ENCODE results near the gene CR1. TPM values are rescaled to one million over a fixed set of nuclear protein-coding genes. Genes with fewer than 3 reads are reported as not detected.

The CR1 gene
- total RNA-seq, 2 experiments from 2014 or later: not detected

GRCh38 chr1:207516729-207517128, 20.8 kb downstream of the CR1 start:
- H3K4me2 ChIP-seq (ENCODE audit: low read length): no peak overlapping the region
- no TSS peak for BruUV-seq (replicated peaks)
- no peaks in the 10 kb centered on the region for H3K36me3 ChIP-seq (ENCODE audit: insufficient read depth, low read length)
- CTCF ChIA-PET (ENCODE audit: unreplicated experiment): no interaction called here
- no peaks in the 10 kb centered on the region for H3K9me2 ChIP-seq (ENCODE audit: insufficient read depth, low read length)
- no peak overlapping the region for H2AFZ ChIP-seq (ENCODE audit: low read length)
- POLR2A ChIA-PET: no interaction called here
- H3K9me3 ChIP-seq (ENCODE audit: low read length): no peaks in the 10 kb centered on the region
- H4K20me1 ChIP-seq (ENCODE audit: insufficient read depth, low read length): no peaks in the 10 kb centered on the region
- H3K4me3 ChIP-seq (ENCODE audit: low read depth, low read length, poor library complexity, severe bottlenecking): no peak overlapping the region
- TF ChIP-seq EZH2phosphoT487 (IDR thresholded peaks at IDR 0.05; ENCODE audit: borderline replicate concordance, low read depth, low read length) (no peak), CTCF (conservative IDR thresholded peaks at IDR 0.05; ENCODE audit: low read length) (no peak)
- DNase-seq (ENCODE audit: low spot score): no peak
- no peaks in the 10 kb centered on the region for H3K79me2 ChIP-seq (ENCODE audit: insufficient read depth, low read depth, low read length)
- intact Hi-C loops (cut with micrococcal nuclease; ENCODE audit: unreplicated experiment): no loop called here
- H3K4me1 ChIP-seq (ENCODE audit: insufficient read depth, low read length, poor library complexity, severe bottlenecking): no peaks in the 10 kb centered on the region
- H3K27ac ChIP-seq (ENCODE audit: low read depth, low read length, poor library complexity, severe bottlenecking): no peak overlapping the region

- Histone ChIP-seq H3K4me3 (ENCODE audit: low read depth, low read length, poor library complexity, severe bottlenecking) (no peak overlapping the region), H3K36me3 (ENCODE audit: insufficient read depth, low read length) (no peaks in the 10 kb centered on the region), H4K20me1 (ENCODE audit: insufficient read depth, low read length) (no peaks in the 10 kb centered on the region), H3K27ac (ENCODE audit: low read depth, low read length, poor library complexity, severe bottlenecking) (no peak overlapping the region), H2AFZ (ENCODE audit: low read length) (no peak overlapping the region), H3K79me2 (ENCODE audit: insufficient read depth, low read depth, low read length) (no peaks in the 10 kb centered on the region), H3K4me1 (ENCODE audit: insufficient read depth, low read length, poor library complexity, severe bottlenecking) (no peaks in the 10 kb centered on the region), H3K9me3 (ENCODE audit: low read length) (no peaks in the 10 kb centered on the region), H3K4me2 (ENCODE audit: low read length) (no peak overlapping the region), H3K9me2 (ENCODE audit: insufficient read depth, low read length) (no peaks in the 10 kb centered on the region)
- intact Hi-C loops (cut with micrococcal nuclease; ENCODE audit: unreplicated experiment): no loop called here
- POLR2A ChIA-PET: interaction anchor here (0.7 kb wide), 1 partner anchor 156 kb away, joined by 3 read pairs; no protein-coding TSS in a partner anchor
- CTCF ChIA-PET (ENCODE audit: unreplicated experiment): no interaction called here
- no peak for DNase-seq (ENCODE audit: low spot score)
- BruUV-seq (replicated peaks): no TSS peak
- TF ChIP-seq CTCF (conservative IDR thresholded peaks at IDR 0.05; ENCODE audit: low read length): no peak
- TF ChIP-seq EZH2phosphoT487 (IDR thresholded peaks at IDR 0.05; ENCODE audit: borderline replicate concordance, low read depth, low read length): no peak
These were observed 22.8 kb downstream of the CR1 start for GRCh38 chr1:207518608-207519236.

Measured in OCI-LY7 (cell line).